HG03469 (cell line): ENCODE data around the gene CLK2.

Experiments used
- ATAC-seq: cut with Tn5 transposase; IDR thresholded peaks from one replicate; pipeline ENCODE4 v1.9.1; 2021; ENCODE audit warnings: mild to moderate bottlenecking, moderate library complexity, moderate number of reproducible peaks; ENCODE audit not compliant: unreplicated experiment

CLK2 gene

DNA sequence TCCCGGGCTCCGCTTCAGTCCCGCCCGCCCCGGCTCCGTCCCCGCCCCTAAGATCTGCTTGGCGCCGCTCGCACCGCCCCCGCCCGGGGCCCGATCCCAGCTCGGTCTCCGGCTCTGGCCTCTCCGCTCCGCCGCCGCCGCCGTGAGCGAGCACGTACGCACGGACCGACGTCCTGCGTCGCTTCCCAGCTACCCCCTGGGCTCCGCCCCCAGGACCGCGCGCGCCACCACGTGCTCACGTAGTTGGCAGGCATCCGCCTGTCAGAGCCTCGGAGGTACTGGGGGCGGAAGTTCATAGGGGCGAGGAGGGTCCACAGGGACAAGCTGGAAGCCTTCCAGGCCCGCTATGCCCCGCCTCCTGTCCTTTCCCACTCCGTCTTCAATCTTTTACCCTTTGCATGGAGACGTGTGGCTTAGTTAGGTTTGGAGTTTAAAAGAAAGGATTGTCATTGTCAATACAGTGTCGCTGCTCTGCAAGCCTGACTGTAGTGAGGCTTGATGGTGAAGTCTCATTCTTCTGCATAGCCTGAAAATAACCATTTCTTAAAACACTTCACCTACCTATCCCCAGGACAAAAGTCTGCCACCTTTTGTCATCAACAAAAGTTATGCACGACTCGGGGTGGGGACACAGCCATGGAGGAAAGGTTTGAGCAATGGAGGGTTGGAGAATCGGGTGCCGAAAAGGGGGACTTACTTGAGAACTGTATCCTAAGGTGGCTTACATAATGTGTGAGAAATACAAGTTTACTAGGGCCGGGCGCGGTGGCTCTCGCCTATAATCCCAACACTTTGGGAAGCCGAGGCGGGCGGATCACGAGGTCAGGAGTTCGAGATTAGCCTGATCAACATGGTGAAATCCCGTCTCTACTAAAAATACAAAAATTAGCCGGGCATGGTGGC is at the start of gene CLK2:
Gene CLK2 (minus strand): TSS at position 162 of the 903 bp plus-strand sequence. CDS start 2,527 bp downstream, outside the sequence.
- peak; percentile 67 for ATAC-seq

DNA sequence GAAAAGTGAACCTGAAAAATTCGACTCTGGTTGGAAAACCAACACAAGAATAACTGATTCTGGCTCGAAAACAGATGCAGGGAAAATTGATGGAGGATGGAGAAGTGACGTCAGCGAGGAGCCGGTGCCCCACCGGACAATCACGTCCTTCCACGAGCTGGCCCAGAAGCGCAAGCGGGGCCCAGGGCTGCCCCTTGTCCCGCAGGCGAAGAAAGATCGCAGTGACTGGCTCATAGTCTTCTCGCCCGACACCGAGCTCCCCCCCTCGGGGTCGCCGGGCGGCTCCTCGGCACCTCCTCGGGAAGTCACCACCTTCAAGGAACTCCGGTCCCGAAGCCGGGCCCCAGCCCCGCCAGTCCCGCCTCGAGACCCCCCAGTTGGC is 49.3 kb upstream of the CLK2 start:
- no peak for ATAC-seq

DNA sequence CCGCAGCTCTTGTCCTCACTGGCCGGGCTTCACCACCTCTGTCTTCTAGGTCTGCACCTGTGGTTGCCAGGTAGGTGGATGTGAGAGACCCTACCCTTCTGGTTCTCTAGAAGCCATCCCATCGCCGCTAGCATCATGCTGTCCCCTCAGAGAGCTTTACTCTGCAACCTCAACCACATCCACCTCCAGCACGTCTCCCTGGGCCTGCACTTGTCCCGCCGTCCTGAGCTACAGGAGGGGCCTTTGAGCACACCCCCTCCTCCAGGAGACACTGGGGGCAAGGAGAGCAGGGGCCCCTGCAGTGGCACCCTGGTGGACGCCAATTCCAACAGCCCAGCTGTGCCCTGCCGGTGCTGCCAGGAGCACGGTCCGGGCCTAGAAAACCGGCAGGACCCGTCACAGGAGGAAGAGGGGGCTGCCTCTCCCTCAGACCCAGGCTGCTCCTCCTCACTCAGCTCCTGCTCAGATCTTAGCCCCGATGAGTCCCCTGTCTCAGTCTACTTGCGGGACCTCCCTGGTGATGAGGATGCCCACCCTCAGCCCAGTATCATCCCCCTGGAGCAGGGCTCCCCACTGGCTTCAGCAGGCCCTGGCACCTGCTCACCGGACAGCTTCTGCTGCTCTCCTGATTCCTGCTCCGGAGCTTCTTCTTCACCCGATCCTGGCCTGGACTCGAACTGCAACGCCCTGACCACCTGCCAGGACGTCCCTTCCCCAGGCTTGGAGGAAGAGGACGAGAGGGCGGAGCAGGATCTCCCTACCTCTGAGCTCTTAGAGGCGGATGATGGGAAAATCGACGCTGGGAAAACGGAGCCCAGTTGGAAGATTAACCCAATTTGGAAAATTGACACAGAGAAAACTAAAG is 48.6 kb upstream of the CLK2 start:
- no peak for ATAC-seq

DNA sequence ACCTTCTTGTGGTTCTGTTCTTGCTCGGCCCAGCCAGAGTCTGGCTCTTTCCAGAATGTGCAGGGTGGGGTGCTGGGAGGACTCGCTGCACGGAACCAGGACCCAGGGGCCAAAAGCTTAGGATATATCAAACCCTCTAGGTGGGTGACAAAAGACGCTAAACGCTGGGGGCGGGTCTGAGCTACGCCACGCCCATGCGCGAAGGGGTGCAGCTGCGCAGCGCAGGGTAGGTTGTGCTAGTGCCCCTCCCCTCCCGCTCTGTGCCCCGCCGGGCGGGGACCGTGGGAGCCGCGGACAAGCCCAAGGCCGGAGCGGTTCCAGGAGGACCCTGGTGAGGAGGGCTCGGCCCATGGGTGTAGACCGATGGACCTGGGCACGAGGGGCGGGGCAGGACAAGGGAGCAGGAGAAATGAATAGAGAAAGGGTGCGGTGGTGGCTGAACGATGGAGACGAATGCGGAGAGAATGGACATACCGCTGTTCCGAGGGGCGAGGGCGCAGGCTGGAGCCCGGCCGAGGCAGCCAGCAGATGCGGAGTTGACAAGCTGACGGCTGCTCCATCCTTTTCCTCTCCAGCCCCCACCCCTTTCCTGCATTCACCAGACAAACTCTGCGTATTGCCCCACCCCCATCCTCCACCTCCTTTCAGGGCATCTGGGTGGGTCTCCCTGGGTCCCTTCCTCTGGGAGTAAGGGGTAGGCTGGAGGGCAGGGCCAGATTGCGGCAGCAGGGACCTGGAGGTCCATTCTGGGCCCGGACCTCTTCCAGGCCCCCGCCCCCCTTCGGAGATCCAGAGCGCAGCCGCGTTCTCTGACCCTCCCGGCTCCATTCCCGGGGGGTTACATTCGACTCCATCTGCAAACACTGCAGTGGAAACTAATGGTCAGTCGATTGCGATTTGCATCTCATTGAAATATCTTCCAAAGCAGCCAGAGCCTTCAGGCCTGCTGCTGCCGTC is 47.6 kb upstream of the CLK2 start, which contains the start of gene RUSC1:
Gene RUSC1 (plus strand): TSS at position 234 of the 957 bp plus-strand sequence. CDS start 880 bp downstream, outside the sequence.
- no peak for ATAC-seq

DNA sequence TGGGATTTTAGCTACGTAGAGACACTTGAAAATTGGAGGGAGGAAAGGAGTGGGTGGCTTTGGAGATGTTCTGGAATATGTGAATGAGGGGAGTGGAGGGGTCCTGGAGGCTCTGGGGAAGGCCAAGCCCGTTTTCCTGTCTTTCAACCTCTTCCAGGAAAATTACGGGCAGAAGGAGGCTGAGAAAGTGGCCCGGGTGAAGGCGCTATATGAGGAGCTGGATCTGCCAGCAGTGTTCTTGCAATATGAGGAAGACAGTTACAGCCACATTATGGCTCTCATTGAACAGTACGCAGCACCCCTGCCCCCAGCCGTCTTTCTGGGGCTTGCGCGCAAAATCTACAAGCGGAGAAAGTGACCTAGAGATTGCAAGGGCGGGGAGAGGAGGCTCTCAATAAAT is 46.9 kb upstream of the CLK2 start:
- ATAC-seq, result no peak

DNA sequence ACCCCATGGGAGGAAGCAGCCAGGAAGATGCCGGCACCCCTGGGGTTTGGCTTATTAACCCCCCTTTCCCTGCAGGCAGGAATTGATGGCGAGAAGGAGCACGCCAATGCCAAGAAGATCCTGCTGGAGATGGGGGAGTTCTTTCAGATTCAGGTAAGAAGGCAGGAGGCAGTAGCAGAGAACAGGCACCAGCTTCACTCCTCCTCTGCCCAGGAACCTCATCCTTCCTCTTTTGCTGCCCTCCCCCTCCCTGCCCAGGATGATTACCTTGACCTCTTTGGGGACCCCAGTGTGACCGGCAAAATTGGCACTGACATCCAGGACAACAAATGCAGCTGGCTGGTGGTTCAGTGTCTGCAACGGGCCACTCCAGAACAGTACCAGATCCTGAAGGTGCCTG is 46.2 kb upstream of the CLK2 start:
- no peak for ATAC-seq

DNA sequence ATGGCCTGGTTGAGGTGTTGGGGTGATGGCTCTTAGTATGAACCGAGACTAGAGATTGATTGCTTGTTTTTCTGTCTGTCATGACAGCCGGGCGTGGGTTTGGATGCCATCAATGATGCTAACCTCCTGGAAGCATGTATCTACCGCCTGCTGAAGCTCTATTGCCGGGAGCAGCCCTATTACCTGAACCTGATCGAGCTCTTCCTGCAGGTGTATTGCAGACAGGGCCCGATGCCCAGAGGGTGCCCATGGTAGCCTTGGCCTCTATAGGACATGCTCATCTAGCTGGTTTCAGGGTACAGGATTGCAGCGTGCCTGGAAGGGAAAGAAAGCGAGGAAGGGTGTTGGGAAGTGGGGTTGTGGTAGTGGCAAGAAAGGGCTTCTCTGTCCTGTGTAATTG is 44.8 kb upstream of the CLK2 start:
- ATAC-seq, result no peak

DNA sequence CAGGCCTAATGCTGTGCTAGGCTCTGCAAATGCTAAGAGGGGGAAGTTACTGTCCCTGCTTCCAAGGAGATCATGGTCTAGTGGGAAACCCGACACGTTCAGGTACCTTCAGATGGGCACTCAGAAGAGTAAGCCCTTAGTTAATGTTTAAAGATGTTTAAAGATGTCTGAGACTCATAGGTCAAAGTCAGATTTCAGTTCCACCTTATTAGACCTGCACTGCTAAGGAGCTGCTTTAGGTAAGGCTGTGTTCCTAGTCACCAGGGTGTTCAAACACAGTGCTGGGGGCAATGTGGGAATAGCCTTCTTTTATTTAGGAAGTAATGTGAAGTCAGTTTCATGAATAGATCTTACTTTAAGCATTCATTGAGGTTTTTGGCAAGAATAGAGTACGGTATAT is 43.6 kb upstream of the CLK2 start:
- ATAC-seq, result no peak

DNA sequence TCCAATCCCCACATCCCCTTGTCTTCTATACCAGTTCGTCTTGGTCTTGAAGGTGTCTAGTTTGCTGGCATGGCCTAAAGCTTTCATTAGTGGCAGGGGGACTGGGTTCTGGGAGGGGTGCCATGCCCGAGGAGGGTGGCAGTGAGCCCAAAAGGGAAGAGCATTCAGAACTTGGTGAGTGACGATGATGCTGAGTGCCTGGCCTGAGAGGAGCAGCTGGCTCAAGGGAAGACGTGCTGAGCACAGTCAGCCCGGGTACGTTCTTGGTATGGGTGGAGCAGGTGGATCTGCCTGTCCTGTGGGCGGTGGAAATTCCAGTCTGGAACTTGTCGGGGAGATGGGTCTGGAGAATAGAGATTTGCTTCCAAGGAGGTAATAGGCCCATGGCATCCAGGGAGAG is 40.0 kb upstream of the CLK2 start:
- no peak for ATAC-seq

DNA sequence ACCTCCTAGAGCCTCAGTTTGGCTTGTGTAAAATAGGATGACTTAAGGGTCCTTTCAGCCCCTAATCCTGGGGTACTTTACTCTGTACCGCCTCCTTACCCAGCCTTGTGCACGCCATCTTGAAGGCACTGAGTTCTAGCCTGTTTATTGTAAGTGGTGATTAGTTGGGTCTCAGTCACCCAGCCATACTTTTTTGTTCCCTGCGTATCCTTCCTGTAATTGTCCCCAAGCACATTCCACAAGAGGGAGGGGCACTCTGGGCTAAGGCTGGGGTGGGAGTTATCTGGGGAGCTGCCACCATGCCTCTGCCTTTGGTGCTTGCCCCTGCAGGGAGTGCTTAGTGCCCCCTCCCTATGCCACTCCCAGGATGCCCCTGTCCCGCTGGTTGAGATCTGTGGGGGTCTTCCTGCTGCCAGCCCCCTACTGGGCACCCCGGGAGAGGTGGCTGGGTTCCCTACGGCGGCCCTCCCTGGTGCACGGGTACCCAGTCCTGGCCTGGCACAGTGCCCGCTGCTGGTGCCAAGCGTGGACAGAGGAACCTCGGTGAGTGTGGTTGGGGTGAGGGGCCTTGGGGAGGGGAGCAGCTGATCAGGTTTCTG is 36.2 kb upstream of the CLK2 start:
- ATAC-seq, result no peak

DNA sequence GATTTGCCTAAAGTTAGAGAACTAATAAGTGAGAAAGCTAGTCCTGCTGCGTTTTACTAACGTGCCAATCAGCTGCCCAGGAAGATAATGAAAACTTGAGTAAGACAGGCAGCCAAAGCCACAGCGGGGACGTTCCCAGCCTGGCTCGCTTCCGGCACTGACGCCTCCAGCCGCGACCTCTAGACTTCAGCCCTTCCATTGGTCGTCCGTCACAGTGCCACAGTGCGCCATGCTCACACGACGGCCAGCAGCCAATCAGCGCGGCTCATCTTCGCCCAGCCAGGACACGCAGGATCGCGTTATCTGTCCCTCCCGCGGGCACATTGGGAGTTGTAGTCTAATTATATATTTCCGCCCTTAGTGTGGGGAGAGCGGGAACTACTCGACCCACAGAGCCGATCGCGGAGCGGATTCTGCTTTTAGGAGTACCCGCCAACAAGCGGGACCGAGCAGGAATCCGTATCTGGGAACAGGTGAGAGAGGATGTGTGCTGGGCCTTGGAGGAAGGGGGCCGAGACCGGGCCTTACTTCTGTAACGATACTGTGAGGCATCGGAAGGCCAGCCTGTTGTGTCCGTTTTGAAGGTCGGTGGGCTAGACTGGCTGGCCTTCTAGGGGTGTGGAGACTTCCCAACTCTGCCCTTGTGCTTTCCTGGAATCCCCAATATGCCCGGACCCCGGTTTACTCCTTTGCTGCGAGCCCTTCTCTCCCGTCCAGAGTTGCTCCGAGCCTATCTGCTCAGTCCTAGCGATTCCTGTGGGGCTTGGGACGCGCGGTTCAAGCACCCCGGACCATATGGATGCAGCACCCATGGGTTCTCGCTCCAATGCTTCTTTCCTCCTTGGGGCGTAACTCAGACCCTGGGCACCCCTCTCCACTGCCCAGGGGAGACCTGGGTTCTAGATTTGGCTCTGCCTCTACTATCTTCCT is 35.5 kb upstream of the CLK2 start, which contains the start of gene FDPS:
Gene FDPS (plus strand): TSS at position 374 of the 930 bp plus-strand sequence. CDS start 924 bp downstream, outside the sequence.
- ATAC-seq, result peak; percentile 80

DNA sequence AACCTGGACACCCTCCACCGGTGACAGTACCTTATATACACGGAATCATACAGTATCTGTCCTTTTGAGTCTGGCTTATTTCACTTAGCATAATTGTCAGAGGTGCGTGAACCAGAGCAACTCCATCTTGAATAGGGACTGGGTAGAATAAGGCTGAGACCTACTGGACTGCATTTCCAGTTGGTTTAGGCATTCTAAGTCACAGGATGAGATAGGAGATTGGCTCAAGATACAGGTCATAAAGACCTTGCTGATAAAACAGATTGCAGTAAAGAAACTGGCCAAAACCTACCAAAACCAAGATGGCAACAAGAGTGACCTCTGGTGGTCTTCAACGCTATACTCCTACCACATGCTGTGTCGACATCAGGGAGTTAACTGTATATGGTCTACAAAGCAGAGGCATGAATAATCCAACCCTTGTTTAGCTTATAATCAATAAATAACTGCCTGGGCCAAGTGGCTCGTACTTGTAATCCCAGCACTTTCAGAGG is 34.0 kb upstream of the CLK2 start:
- no peak for ATAC-seq

DNA sequence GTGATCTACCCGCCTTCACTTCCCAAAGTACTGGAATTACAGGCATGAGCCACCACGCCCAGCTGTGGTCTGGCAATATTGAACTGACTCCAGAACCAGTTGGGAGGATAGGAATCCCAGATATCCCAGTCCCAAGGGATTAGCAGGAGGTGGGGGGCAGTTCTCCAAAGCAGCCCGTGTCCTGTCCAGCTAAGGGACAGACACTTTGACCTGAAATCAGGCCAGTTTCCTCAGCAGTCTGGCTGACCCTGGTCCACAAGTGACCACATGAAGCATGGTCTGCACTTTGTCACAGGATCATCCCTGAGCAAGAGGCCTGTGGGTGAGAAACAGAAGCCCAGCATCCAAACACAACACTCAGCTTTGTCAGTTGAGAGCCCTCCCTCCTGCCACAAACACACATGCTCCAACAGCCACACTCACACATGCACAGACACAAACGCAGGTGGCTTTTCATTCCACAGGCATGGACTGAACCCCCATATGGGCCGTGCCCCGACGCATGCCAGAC is 32.6 kb upstream of the CLK2 start:
- ATAC-seq, result no peak

DNA sequence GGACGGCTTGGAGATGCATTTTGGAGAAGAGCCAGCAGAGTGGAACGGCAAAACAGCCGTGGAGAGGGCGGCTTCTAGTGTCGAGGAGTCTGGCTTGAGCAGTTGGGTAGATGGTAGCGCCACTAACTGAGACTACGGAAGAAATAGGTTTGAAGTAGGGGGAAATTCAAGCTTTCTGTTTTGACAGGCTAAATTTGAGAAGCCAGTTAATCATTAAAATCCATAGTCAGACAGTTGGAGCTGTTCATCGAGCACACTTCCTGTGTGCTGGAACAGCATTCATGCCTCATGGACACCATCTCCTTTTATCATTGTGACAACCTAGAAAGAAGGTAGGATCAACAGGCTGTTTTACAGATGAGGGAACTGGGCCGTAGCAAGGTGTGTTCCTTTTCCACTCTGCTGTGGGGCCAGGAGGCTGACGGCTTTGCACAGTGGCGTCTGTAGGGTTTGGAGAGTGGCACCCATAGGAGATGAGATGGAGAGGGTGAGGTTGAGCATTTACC is 31.3 kb upstream of the CLK2 start:
- ATAC-seq, result no peak

DNA sequence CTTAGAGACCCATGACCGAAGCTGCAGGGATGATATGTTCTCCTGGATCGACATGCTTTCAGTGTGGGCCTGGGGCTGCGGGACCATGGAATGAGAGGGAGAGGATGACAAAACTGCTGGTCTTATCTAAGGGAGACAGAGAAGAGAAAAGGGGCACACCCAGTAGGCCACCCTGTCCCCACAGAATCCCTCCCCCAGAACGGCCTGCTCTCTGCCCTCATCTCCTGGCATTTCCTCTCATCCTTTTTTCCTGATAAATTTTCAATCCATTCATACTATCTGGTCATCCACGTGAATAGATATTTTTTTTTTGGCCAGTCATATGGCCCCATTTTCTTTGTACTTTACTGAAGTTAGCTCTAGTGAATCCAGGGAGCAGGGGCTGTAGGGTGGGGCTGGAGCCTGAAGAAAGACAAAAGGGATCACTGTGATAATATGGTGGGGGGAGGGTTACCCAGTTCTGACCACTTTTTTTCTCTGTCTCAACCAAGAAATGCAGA is 28.1 kb upstream of the CLK2 start, which contains the start of gene PKLR:
Gene PKLR (minus strand): TSS at position 97 of the 500 bp plus-strand sequence. CDS start 43 bp downstream, at position 54.
- ATAC-seq, result no peak

DNA sequence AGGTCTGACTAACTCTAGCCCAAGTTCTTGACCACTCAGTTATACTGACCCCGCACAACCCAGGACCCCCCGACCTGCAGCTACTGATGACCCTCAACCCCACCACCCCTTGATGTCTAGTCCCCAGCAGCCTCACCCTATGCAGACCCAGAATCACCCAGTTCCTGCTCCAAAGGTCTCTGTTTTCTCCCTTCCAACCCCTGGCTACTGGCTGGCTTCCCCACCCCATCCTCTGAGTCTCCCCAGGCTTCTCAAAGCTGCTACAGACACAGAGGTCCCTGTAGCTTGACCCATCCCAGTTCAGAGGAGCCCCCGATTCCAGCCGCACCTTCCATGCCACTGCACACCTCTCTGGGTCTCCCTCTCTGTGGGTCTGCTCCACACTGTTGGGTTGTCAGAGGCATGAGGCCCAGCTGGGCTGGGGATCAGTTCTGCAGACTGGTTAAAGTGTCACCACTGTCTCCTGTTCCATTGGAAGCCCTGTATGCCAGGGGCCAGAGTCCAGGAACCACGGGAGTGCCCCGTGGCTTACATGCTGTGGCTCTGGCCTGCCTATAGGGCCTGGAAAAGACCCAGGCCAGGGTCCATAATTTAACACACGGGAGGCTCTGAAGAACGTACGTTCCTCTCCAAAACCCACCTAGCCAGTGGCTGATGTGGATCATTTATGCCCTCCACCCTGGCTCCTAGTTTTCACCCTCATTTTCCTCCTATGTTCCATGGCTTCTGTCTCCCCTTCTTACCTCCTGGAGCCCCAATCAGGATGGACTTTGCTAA is 27.4 kb upstream of the CLK2 start:
- no peak for ATAC-seq

DNA sequence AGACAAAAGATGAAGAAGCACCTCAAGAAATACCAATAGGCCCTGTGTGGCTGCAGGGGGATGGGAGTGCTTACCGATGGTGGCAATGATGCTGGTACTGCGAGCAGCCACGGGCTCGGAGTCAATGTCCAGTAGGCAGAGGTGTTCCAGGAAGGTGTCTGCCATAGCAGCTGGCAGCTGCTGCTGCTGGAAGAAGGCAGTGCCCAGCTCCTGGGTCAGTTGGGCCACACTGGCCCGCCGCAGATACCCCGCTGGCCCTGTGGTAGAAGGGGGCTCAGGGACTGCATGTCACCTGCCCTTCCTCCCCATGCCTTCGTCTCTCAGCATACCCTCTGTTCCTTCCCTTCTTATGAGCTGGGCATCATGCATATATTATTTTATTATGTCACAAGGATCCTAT is 26.7 kb upstream of the CLK2 start:
- no peak for ATAC-seq
